GM12892 (cell line): ENCODE data around the gene CCDC154.

ENCODE experiments used
- POLR2A ChIP-seq: IDR thresholded peaks from 2 replicates; pipeline ENCODE4 v1.6.1; 2011; ENCODE audit warnings: low read depth, low read length, control low read depth
- POLR2AphosphoS5 ChIP-seq: IDR thresholded peaks from 2 replicates; pipeline ENCODE4 v1.6.1; 2011; ENCODE audit warnings: low read depth, low read length, control low read depth

DNA sequence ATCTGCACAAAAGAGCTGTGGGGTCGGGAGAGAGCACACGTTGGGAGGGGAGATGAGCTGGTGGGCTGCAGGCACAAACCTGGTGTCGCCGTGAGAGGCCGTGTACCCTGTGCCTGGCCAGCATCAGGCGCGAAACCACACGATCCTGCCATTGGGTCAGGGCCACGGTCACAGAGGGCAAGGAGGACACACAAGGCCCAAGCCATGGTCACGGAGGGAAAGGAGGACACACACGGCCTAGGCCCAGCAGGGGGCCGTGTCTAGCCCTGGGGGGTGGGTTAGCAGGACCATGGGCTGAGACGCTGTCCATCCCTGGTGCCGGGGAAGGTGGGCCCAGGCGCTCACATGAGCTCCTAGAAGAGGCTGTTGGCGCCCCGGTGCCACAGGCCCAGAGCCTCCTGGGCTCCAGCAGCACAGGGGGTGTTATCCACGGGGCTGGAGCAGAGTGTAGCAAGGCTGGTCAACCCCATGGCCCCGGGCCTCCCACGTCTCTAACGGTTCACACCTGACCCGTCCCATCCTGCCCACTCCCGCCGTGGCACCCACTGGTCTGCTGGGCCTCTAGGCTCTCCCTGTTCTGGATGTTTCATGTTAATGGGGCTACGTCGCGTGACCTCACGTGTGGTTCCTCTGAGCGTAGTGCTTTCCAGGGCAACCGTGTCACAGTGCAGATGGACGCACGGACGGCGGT lies 7.5 kb upstream of the CCDC154 start:
- TF ChIP-seq POLR2A (no peak), POLR2AphosphoS5 (no peak; the same call in 1 of the 2 replicates)
